Hippocampal formation (tissue), 2 donors: ENCODE data around the gene INIP.
A peak's percentile ranks its signal among the peaks of the same experiment; 100 is the strongest.
"Not testable (repeated sequence)": the region's sequence is repeated elsewhere in the genome, so short reads cannot be mapped to it uniquely, and the experiment has no call there.

Source experiments
- DNase-seq, 2 donors: peaks; one replicate each; lab custom pipeline; 2025; lab: John Stamatoyannopoulos, UW

INIP gene

DNA sequence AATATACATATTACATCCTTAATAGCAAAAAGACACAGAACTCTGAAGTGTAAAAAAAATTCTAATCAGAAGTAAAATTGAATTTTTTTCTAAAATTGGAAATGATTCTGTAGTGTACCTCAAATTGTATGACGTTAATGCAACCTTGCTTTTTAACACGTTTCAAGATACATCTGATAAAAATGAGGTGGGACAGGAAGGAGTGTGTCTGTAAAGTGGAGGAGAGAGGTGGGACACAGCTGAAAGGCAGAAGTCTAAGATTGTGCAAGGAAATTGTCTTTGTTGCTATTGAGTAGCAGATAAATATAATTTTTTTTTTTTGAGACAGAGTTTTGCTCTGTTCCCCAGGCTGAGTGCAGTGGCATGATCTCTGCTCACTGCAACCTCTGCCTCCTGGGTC, 17.0 kb upstream of the INIP start:
- DNase-seq, result no peak

DNA sequence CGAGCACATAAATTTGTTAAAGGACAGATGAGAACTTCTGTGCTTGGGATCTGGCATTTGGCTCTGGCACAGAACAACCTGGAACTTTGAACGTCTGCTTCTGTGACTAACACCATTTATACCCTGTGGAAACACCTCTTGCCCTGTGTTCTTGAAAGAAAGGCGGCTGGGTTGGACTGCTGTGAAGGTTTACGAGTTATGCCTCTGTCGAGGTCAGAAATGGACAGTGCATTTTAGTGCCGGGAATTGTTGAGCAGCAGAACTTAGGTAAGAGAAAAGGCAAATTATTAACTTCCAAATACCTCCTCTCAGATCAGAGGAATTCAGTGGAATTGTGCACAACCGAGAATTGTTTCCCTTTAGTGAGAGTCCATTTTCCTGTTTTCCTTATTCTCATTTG, 14.1 kb upstream of the INIP start:
- no peak for DNase-seq

DNA sequence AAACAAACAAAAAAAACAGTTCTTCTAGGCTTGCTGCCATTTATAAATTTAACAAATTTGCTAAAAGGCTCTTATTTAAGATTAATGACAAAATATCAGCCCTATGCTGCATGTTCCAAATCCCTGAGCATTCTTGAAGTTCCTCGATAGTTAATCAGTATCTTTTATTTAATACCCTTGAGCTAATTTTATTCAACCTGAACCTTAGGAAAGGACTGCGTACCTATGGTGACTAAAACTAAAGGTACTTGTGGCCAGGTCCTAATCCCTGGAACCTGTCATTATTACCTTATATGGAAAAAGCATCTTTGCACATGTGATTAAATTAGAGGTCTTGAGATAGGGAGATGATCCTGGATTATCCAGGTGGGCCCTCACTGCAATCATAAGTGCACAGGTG, 10.5 kb upstream of the INIP start:
- no peak for DNase-seq

DNA sequence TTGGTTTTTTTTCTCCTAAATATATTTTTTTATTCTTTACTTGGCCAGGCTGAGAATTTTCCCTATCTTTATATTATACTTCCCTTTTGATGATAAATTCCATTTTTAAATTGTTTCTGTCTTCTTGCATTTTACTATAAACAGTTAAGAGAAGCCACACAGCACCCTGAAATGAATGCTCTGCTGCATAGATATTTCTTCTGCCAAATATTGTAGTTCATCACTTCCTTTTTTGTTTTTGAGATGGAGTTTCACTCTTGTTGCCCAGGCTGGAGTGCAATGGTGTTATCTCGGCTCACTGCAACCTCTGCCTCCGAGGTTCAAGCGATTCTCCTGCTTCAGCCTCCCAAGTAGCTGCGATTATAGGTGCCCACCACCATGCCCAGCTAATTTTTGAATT, 8.5 kb upstream of the INIP start:
- DNase-seq, result no peak

DNA sequence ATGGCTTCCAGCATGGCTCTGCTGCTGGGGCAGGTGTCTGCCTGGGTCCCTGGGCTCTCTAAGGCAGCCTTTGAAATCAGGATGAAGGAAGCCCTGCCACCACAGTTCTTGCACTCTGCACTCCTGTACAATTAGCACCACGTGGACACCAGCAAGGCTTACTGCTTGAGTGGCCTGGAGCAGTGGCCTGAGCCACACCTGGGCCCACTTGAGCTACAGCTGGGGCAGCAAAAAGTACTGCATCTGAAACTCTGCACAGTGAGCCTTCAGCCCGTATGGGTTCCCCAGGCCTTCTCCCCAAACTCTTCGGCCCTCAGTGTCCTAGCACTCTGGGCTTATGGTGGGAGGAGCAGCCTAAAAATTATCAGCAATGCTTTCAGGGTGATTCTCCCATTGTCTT, 8.0 kb upstream of the INIP start:
- DNase-seq, result no peak

DNA sequence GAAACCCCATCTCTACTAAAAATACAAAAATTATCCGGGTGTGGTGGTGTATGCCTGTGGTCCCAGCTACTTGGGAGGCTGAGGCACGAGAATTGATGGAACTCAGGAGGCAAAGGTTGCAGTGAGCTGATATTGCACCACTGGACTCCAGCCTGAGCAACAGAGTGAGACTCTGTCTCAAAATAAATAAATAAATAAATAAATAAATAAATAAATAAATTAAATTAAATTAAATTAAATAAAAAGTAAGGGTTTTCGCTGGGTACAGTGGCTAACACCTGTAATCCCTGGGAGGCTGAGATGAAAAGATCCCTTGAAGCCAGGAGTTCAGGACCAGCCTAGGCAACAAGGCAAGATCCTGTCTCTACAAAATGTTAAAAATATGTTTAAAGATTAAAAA, 4.8 kb upstream of the INIP start:
- not testable (repeated sequence) for DNase-seq

DNA sequence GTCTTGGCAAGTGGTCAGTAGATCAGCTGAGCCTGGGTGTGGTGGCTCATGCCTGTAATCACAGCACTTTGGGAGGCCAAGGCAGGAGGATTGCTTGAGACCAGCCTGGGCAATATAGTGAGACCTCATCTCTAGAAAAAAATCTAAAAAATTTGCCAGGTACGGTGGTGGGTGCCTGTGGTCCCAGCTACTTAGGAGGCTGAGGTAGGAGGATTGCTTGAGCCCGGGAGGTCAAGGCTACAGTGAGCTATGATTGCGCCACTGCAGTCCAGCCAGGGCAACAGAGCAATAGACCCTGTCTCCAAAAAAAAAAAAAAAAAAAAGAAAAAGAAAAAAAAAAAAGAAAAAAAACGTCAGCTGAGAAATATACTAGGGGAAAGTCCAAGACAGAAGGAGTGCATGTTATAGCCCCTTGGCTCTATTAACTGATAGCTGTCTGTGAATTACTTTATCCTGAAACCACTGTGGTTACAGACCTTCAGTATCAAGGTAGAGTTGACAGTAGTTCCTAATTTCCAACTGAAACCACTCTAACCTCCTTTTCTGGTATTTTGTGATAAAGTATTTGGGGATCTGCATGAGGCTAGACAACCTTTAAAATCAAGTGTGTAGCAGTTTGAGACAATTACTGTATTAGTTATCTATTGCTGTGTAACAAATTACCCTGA, 2.3 kb upstream of the INIP start:
- no peak for DNase-seq

DNA sequence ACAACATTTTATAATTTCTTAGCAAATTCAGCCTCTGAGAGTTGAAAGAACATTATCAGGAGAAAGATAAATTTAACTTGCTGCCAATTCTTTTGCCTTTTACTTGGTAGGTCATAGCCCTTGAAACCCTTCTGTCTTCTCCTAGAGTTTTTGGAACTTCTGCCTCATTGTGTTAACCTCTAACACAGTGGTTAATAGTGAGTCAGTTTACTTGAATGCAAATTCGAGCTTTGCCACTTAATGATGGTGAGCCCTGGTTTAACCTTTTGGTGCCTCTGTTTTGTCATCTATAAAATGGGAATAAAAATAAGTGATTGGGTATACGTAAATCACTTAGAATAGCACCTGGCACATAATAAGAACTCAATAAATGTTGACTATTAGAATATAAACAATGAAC, 1.8 kb upstream of the INIP start:
- no peak for DNase-seq

DNA sequence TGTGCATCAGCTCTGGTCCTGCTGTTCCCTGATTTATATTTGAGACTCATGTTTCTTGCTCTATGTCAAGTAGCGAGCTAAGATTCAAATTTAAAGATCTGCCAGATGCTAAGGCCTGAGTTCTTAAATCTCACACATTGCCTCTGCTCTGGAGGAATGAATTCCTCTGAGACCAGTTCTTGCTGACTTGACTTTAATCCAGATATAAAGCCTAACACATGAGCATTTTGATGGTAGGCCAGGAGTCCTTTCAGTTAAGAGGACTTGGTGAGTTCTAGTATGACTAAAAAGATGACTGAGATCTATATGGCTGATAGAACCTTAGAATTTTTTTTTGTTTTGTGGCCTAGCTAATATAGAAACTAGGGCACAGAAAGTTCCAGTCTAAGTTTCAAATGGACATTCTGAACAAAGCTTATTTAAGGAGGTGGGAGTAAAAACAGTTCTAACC, 1.3 kb upstream of the INIP start:
- DNase-seq, result no peak

DNA sequence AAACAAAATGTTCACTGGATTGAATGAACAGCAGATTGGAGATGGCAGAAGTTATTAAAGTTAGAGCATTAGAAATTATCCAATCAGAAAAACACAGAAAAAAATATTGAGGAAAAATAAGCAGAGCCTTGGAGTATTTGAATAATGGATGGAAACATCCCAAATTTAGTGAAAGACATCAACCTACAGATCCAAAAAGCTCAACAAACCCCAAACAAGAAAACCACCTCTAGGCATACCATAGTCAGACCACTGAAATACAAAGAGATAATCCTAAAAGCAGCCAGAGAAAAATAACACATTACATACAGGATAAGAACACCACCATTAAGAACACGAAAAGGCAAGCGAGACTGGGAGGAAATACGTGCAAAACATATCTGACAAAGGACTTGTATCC, 5.2 kb downstream of the INIP start:
- no peak for DNase-seq

DNA sequence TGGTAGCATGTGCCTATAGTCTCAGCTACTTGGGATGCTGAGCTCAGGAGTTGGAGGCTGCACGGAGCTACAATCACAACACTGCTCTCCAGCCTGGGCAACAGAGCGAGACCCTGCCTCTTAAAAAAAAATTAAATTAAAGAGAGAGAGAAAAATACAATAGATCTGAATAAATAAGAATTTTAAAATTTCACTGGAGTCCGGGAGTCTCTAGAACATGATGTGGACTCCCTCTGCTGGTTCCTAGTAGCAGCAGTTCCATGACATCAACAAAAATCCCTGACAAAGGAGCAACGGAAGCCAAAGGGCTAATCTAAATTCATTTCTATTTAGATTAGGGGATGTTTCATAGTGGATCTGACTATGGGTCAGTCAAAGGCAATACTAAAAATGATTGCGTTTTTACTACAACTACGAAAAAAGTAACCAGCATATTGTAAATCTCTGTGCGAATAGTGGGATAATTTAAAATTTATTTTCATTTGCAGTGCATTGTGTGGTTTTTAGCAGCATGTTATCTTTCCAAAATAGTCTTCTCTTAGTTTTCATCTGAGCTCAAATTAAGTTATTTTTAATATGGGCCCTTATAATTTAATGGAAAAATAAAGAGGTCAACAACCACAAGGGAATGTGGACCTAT, 6.7 kb downstream of the INIP start:
- peak in 1 of 2 donors; percentile 83 for DNase-seq

DNA sequence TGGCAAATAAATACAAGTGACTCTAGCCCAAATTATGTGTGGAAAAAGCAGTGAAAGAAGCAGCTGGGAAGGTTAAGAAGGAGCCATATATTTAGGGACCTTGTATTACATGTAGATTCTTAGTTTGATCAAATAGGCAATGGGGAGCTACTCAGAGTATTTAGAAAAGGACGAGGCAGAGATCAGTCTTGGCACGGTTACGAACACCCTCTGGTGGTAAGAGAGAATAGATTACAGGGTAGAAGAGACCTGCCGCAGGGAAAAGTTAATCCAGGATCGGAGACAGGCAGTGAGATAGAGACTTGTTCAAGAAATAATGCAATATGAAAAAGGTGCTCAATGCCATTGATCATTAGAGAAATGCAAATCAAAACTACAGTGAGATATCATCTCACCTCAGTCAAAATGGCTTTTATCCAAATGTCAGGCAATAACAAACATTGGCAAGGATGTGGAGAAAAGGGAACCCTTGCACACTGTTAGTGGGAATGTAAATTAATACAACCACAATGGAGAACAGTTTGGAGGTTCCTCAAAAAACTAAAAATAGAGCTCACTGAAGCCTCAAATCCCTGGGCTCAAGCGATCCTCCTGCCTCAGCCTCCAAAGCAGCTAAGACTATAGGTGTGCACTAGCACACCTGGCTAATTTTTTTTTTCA, 12.0 kb downstream of the INIP start:
- peak; percentile 37 to 61 for DNase-seq

DNA sequence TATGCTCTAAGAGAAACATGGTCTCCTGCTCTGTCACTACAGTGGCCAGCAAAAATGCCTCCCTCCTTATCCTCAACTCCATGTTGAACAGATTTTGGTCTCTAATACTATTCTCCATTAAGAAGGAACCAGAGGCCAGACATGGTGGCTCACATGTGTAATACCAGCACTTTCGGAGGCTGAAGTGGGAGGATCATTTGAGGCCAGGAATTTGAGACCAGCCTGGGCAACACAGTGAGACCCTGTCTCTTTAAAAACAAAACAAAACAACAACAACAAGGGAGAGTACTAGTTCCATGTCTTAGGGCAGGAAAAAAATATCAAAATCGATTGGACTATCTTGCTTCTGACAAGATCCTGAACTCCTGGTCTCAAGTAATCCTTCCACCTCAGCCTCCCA, 14.6 kb downstream of the INIP start:
- no peak for DNase-seq

DNA sequence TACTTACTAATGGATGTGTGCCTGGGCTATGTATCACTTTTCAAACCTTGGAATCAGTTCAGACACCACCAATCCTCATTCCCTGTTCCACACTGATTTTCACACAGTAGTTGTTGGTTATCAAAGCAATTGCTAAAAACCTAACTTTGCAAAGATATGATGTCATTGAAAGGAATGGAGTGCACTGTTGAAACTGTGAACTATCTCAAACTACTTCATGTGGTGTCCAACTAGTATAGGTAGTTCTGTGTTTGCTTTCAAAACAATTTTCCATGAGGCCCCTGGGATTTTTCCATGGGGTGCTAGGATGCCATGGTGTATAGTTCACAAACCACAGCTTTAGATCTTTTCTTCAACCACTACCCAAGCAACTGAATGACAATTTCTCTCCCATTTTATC, 17.8 kb downstream of the INIP start:
- DNase-seq, result no peak

DNA sequence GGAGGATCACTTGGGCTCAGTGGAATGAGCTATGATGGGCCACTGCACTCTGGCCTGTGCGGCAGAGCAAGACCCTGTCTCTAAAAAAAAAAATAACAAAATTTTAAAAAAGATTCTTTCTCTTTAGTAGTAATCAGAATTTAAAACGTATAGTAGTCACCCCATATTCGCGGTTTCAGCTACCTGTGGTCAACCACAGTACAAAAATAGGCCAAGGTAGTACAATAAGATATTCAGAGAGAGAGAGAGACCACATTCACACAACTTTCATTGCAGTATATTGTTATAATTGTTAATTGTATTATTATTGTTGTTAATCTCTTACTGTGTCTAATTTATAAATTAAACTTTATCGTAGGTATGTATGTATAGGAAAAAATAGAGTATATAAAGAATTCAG, 18.7 kb downstream of the INIP start:
- DNase-seq, result no peak

DNA sequence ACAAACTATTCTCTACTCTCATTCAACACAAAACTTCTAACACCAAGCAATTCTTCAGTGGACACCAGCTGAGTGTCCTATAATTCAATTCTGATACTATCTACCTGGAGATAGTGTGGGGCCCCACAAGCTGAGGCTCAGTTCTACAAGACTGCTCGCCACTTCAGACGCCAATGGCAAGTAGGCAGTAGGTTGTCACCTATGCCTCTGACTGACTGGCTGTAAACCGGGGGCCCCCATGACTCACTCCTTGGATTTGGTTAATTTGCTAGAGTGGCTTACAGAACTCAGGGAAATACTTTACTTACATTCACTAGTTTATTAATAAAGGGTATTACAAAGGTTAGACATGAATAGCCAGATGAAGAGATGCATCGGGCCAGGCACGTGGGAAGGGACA, 21.5 kb downstream of the INIP start:
- no peak for DNase-seq

DNA sequence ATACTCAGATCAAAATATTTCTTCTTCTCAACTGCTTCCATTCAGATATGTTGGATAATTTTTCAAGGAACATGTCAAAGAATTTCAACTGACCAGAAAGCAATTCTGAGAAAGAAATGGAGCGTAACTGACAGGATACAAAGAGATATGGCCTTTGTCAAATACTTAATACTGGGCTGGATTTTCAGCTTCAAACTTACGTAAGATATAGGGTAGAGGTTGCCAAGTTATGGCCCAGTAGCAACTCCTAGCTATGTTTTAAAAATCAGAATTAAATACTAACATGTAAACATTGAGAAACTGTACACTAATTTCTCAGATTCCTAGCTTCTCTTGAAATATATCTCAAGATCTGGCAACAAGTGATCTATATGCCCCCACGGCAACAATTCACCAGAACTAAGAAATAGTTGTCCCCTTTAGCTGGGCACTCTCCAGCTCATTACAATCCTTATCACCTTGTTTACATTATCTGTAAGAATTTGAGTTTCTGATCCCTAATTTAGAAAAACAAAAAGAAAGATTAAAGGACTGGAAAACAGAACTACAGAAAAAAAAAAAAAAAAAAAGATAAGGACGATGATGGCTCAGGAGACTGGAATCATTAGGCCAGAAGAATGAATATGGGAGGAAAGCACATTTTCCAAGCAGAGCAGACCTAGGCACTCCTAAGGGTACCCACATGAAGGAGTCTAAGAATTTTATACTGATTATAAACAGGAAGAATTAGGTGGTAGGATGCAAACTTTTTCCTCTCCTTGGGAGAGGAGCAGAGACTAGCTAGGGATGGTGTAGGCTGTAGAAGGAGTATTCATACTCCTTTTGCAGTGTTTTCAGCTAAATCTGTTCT, 23.0 kb downstream of the INIP start:
- DNase-seq, result no peak

DNA sequence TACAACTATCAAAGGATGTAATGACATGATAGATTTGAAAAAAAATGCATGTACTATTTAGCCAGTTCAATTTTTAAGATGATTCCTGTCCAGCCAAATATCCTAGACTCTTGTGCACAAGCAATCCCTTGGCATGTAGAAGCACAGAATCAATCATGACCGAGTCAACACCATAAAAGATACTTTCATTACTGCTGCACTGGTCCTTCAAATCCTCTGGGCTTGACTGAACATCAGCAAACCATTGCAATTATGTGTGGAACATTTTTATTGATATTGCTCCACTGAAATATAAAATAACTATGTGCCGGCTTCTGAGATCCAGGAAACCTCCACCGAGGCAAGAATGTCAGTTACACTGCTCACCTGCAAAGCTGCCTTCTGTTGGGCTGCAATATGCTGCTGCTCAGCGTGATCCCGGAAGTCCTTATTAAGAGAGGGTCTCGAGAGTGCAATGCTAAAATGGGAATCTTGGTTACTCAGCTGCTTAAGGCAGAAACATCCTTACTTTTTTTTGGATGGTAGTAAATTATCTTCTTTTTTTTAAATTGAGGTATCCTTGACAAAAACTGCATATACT, 28.7 kb downstream of the INIP start:
- no peak for DNase-seq

DNA sequence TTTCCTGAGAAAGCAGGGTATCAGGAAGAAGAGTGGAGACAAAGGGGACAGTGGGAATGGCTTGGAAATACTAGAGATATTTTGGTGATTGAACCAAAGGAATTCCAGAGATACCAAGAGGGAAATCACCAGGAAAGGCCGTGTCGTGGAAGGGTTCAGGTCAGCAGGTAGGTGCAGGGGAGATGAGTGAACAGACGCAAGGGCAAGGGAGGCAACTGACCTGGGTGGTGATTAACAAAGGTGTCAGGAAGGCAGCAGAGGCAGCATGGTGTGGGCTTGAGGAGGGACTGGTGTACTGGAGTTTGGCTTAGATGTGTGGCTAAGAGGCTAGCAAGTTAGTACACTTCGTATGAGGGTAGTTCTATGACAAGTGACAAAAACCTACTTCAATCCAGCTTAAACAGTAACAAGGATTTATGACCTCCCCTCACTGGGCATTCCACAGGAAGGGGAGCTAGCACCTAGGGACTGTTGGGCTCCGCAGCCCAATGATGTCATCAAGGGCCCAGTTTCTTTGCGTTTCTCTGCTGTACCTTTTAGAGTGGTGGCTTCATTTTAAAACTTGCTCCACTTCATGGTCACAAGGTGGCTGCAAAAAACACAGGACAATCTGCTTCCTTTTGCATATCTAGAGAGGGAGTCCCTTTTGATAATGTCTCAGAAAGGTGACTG, 37.0 kb downstream of the INIP start:
- DNase-seq, result no peak

DNA sequence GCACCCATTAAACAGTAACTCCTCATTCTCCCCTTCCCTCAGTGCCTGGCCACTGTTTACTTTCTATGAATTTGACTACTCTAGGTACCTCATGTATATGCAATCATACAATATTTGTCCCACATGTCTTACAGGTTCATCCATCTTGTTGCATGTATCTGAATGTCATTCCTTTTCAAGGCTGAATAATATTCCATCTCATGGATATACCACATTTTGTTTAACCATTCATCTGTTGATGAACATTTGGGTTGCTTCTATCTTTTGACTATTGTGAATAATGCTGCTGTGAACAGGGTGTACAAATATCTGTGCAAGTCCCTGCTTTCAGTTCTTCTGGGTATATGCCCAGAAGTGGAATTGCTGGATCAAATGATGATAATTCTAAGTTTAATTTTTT, 40.9 kb downstream of the INIP start:
- DNase-seq, result no peak

DNA sequence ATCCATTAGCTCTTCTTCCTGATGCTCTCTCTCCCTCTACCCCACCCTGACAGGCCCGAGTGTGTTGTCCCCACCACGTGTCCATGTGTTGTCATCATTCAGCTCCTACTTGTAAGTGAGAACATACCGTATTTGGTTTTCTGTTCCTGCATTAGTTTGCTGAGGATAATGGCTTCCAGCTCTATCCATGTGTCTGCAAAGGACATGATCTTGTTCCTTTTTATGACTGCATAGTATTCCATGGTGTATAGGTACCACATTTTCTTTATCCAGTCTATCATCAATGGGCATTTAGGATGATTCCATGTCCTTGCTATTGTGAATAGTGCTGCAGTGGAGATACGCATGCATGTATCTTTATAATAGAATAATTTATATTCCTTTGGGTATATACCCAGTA, 44.7 kb downstream of the INIP start:
- DNase-seq, result not testable (repeated sequence)
